ENCODE measurements around the gene MANBA.

The MANBA gene

DNA sequence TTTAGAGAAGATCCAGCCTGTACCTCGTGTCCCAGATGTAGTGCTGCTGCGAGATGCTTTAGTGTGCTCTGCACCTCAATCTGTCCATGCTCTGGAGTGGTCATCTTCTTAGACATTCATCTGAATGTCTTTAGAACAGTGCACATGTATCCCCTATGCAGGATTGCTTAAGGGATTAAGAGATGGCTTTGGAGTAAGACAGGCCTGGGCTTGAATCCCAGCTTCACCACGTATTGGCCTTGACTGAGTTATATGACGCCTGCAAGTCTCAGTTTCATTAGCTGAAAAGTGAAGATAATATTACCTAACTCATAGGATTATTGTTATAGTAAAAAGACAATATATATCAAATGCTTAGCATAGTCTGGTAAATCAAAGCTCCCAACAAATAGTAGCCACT lies 161.3 kb downstream of the MANBA start:
- TF ChIP-seq, protein P1, sequence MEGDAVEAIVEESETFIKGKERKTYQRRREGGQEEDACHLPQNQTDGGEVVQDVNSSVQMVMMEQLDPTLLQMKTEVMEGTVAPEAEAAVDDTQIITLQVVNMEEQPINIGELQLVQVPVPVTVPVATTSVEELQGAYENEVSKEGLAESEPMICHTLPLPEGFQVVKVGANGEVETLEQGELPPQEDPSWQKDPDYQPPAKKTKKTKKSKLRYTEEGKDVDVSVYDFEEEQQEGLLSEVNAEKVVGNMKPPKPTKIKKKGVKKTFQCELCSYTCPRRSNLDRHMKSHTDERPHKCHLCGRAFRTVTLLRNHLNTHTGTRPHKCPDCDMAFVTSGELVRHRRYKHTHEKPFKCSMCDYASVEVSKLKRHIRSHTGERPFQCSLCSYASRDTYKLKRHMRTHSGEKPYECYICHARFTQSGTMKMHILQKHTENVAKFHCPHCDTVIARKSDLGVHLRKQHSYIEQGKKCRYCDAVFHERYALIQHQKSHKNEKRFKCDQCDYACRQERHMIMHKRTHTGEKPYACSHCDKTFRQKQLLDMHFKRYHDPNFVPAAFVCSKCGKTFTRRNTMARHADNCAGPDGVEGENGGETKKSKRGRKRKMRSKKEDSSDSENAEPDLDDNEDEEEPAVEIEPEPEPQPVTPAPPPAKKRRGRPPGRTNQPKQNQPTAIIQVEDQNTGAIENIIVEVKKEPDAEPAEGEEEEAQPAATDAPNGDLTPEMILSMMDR (IDR thresholded peaks at IDR 0.05; ENCODE audit: low read depth, low read length, missing control alignments), result no peak
- no peak for DNase-seq (ENCODE audit: extremely low read depth, low read depth)
- H3K4me3 ChIP-seq (replicated peaks; ENCODE audit: low read depth, low read length), result no peak overlapping the region

DNA sequence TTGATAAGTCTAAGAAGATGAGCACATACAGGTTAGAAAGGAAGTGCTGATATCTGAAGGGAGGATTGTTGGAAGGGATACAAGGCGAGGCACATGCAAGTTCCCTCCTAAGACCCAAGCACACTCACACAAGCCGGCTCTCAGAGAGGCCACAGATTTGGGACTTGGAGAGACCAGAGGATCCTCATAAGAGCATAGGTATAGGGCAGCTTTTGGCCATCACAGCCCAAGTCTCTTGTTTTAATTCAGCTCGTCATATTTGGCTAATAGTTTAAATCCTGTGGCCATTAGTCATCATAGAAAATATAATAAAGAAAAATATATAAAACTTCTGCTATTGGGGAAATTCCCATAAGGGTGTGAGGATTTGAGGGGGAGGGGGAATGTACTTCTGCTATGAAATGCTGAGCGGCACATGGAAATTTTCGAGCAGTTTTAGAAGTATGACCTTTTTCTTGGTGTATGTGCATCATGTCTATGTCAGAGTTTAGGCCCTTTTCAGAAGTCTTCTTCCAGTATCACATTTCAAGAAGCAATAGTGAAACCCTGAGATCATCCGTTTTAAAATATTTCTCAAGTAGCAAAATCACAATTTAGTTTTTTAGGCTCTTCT lies 161.9 kb downstream of the MANBA start:
- TF ChIP-seq, protein P1 (IDR thresholded peaks at IDR 0.05; ENCODE audit: low read depth, low read length, missing control alignments), result no peak
- DNase-seq (ENCODE audit: extremely low read depth, low read depth), result no peak
- no peak overlapping the region for H3K4me3 ChIP-seq (replicated peaks; ENCODE audit: low read depth, low read length)

DNA sequence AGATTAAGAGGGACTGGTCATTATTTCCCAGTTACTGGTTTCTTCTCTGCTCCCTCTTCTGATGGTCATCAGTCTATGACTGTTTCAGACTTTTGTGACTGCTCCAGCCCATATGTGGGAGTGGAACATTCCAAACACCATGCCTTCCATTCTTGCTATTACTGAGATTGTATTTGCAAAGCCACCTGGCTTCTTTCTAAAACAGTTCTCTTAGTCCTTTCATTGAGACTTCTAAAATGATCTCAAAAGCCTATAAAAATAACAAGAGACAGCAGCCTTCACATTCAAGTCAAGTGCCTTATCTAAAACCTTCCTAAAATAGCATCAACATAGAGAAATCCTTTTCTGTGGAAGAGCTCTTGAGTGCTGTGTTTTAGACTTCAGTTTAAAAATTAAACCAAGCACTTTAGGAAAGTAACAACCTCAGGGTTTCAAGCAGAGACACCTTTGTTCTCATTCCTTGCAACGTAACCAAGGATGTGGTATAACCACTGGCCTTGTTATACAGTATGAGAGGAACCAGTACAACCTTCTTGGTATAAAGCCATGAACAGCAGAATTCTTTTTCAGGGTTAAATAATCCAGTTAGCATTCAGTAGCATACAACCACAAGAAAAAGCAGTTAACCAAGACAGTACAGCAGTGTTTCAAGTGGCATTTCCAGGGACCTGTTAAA lies 162.5 kb downstream of the MANBA start:
- no peak overlapping the region for H3K4me3 ChIP-seq (replicated peaks; ENCODE audit: low read depth, low read length)

DNA sequence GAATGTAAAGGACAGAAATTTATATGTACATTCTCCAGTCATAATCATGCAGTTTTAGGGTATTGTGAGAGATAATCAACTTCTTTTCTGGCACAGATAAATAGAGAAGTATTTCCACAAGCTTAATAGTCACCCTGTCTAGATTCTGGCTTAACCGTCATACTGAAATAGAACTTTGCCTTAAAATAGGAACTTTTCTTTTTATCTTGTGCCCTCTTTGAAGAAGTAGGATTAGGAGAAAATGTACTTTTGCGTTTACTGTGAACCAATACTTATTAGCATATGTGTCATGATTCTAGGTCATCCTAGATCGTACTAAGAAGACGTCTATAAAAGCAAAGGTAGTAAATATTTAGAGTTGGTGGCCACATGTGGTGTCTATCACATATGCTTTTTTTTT lies 164.2 kb downstream of the MANBA start:
- TF ChIP-seq, protein P1 (IDR thresholded peaks at IDR 0.05; ENCODE audit: low read depth, low read length, missing control alignments), result no peak
- H3K4me3 ChIP-seq (replicated peaks; ENCODE audit: low read depth, low read length), result no peak overlapping the region
- DNase-seq (ENCODE audit: extremely low read depth, low read depth), result no peak

More for the DNA sequence above, 162.5 kb downstream of the MANBA start:
- TF ChIP-seq, protein P1 (IDR thresholded peaks at IDR 0.05; ENCODE audit: low read depth, low read length, missing control alignments), result no peak
- no peak for DNase-seq (ENCODE audit: extremely low read depth, low read depth)

DNA sequence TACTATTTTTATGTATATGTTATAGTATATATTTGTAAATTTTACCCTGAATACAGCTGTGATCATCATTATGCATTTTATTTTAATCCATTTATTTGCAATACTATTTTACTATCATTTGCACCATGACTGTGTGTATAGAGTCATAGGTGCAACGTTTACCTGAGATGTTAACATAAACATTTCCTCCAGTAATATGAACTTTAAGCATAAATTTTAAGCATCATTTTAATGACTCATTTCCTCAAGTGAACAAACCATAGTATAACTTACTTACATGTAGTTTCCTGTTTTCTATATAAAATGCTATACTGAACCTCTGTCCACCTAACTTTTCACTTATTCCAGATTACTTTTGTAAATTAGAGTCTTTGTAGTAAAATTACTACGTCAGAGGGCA lies 166.8 kb downstream of the MANBA start:
- TF ChIP-seq, protein P1 (IDR thresholded peaks at IDR 0.05; ENCODE audit: low read depth, low read length, missing control alignments), result no peak
- DNase-seq (ENCODE audit: extremely low read depth, low read depth), result no peak
- H3K4me3 ChIP-seq (replicated peaks; ENCODE audit: low read depth, low read length), result no peak overlapping the region

DNA sequence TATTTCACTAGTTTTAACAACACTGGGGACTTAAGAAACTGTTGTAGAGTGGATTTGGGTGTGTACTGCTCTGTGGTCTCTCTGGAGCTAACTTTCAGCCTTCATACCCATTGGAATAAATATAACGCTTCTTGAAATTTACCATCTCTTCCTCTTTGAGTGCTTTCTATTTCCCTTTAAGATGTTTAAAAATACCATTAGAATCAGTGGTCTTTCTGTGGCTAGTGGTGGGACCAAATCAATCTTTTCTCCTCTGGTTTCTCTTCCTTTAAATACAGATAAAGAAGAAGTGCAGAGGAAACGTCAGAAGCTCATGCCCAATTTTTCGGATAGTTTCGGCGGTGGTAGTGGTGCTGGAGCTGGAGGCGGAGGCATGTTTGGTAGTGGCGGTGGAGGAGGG lies 167.6 kb downstream of the MANBA start:
- no peak for DNase-seq (ENCODE audit: extremely low read depth, low read depth)
- TF ChIP-seq, protein P1 (IDR thresholded peaks at IDR 0.05; ENCODE audit: low read depth, low read length, missing control alignments), result no peak
- H3K4me3 ChIP-seq (replicated peaks; ENCODE audit: low read depth, low read length), result no peak overlapping the region
